Tongue (tissue), 2 donors: Measurements from ENCODE around the gene ERFL. TPM values are rescaled to one million over a fixed set of nuclear protein-coding genes. Genes with fewer than 3 reads are reported as not detected.
A peak's percentile ranks its signal among the peaks of the same experiment; 100 is the strongest.

Source experiments
- DNase-seq: peaks from one replicate; pipeline ENCODE4 v3.0.0-alpha.2; 2015
- total RNA-seq: library from RNA; depleted of rRNA; stranded (reverse); fragments of >200 nt; gene quantifications from one replicate; pipeline ENCODE4 v1.2.3, GENCODE V29; 2014

Gene ERFL
- total RNA-seq, result not detected

GRCh38 chr19:41928221-41928683 lies at the start of gene ERFL:
Gene ERFL, minus strand, starts transcription at chr19:41928449. Its CDS starts 15,530 bp downstream, at chr19:41912919.
- no peak for DNase-seq

- no peak for DNase-seq
Measured at GRCh38 chr19:41977916-41978315, 49.7 kb upstream of the ERFL start.

GRCh38 chr19:41974652-41975051 lies 46.4 kb upstream of the ERFL start:
- no peak for DNase-seq

GRCh38 chr19:41971363-41971762 lies 43.1 kb upstream of the ERFL start:
- no peak for DNase-seq

- DNase-seq, result no peak
Measured at GRCh38 chr19:41969772-41970458, 41.7 kb upstream of the ERFL start.

GRCh38 chr19:41968751-41969595 lies 40.7 kb upstream of the ERFL start:
- DNase-seq, result no peak

- DNase-seq, result no peak
Measured at GRCh38 chr19:41967054-41967783, 39.0 kb upstream of the ERFL start.

- no peak for DNase-seq
Measured at GRCh38 chr19:41965106-41965505, 36.9 kb upstream of the ERFL start.

- DNase-seq, result no peak
Measured at GRCh38 chr19:41960973-41961372, 32.7 kb upstream of the ERFL start.

- peak; percentile 97 for DNase-seq
Measured at GRCh38 chr19:41959056-41960053, 31.1 kb upstream of the ERFL start, which contains the start of gene RABAC1. Gene RABAC1, minus strand, starts transcription at chr19:41959321. Its CDS starts 29 bp downstream, at chr19:41959292.

GRCh38 chr19:41958367-41959055 lies 30.3 kb upstream of the ERFL start:
- DNase-seq, result peak; percentile 88

- DNase-seq, result peak; percentile 86
Measured at GRCh38 chr19:41957838-41958366, 29.7 kb upstream of the ERFL start.

GRCh38 chr19:41957161-41957837 lies 29.1 kb upstream of the ERFL start:
- DNase-seq, result no peak

GRCh38 chr19:41956621-41957020 lies 28.4 kb upstream of the ERFL start:
- DNase-seq, result no peak

GRCh38 chr19:41955521-41955920 lies 27.3 kb upstream of the ERFL start:
- DNase-seq, result no peak

- DNase-seq, result peak; percentile 83
Measured at GRCh38 chr19:41951686-41952172, 23.5 kb upstream of the ERFL start.

- no peak for DNase-seq
Measured at GRCh38 chr19:41947091-41947490, 18.8 kb upstream of the ERFL start.

GRCh38 chr19:41945135-41945766 lies 17.0 kb upstream of the ERFL start:
- DNase-seq, result no peak

GRCh38 chr19:41944336-41944735 lies 16.1 kb upstream of the ERFL start:
- no peak for DNase-seq
